ENCODE measurements around the gene RMI2. TPM values are rescaled to one million over a fixed set of nuclear protein-coding genes. Genes with fewer than 3 reads are reported as not detected.

The RMI2 gene
- total and polyA plus RNA-seq, 2 donors (not counting 1 experiment from before 2014, with no cell fraction given), result 6.6 to 6.8 TPM

DNA sequence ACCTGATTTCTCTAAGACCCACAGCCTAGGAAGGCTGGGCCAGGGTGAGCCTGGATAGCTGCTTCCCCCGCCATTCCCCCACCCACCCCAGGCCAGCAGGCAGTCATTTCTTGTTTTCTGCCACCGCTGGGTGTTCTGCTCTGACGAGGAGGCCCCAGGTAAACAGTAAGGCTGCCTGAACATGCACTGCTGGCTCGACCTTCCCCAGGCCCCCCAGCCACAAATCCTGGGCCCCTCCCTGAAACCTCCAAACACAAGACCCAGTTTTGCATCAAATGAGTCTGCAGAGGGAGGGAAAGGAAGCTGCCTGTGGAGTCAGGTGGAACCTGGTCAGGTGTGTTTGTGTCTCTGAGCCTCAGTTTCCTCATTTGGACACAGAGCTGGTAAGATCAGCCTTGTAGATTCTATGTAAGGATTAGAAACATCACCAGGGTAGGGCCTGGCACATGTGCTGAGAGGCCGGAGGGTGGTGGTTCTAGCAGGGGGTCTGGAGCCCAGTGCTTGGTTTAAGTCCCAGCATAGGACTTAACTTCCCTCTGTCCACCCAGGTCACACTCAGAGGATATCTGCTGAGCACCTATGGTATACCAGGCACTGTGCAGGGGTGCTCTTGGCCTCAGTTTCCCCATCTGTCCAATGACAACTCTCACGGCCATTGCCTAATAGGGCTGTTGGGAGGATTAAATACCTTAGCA lies 45.2 kb upstream of the RMI2 start:
- Histone ChIP-seq H3K79me2 (ENCODE audit: control insufficient read depth, insufficient read depth, low read length) (no peaks in the 10 kb centered on the region), H3K4me1 (ENCODE audit: control insufficient read depth, extremely low read depth, insufficient read depth, low read length) (peaks cover 5% of the 10 kb centered on the region), H2AFZ (ENCODE audit: low read length) (no peak overlapping the region), H3K4me3 (replicated peaks in 1 of 4; ENCODE audit: control extremely low read depth in 1 of 4, insufficient read depth in 1 of 4, low read depth in 3 of 4, low read length in 4 of 4) (no peak overlapping the region), H3K27me3 (ENCODE audit: control insufficient read depth, insufficient read depth, low read length) (no peaks in the 10 kb centered on the region), H3K27ac (ENCODE audit: insufficient read depth, low read length) (no peak overlapping the region), H4K20me1 (ENCODE audit: control insufficient read depth, extremely low read depth, insufficient read depth, low read length) (no peaks in the 10 kb centered on the region), H3K9me3 (ENCODE audit: control insufficient read depth, insufficient read depth, low read depth, low read length) (no peaks in the 10 kb centered on the region), H3K36me3 (ENCODE audit: control insufficient read depth, insufficient read depth, low read length) (no peaks in the 10 kb centered on the region), H3K4me2 (ENCODE audit: extremely low read depth, insufficient read depth, low read length) (no peak overlapping the region), H3K9ac (ENCODE audit: insufficient read depth, low read length) (no peak overlapping the region)
- TF ChIP-seq CTCF (conservative IDR thresholded peaks at IDR 0.05 in 1 of 2, IDR thresholded peaks at IDR 0.05 in 1 of 2; ENCODE audit: low read depth in 1 of 2, low read length in 2 of 2) (no peak), EZH2 (IDR thresholded peaks at IDR 0.05; ENCODE audit: low read length, missing control alignments) (no peak)
- no peak for DNase-seq (ENCODE audit: low read depth in 2 of 2)

DNA sequence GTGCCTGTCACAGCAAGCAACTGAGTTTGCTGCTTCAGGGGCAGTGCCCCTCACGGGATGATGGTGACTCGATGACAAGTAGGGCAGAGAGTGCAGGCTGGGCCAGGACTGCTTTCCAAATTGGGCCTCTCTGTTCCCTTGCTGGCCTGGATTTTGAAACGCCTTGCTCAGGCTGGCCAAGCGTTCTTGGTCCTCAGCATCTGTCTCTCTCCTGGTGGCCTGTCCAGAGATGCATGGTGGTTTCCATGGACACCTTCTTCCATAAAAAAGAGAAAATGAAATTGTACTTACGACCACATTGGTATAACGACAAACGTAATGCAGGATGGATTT lies 44.7 kb upstream of the RMI2 start:
- Histone ChIP-seq H4K20me1 (ENCODE audit: control insufficient read depth, extremely low read depth, insufficient read depth, low read length) (no peaks in the 10 kb centered on the region), H3K4me2 (ENCODE audit: extremely low read depth, insufficient read depth, low read length) (no peak overlapping the region), H2AFZ (ENCODE audit: low read length) (no peak overlapping the region), H3K4me3 (replicated peaks in 1 of 4; ENCODE audit: control extremely low read depth in 1 of 4, insufficient read depth in 1 of 4, low read depth in 3 of 4, low read length in 4 of 4) (no peak overlapping the region), H3K4me1 (ENCODE audit: control insufficient read depth, extremely low read depth, insufficient read depth, low read length) (peaks cover 5% of the 10 kb centered on the region), H3K9ac (ENCODE audit: insufficient read depth, low read length) (no peak overlapping the region), H3K9me3 (ENCODE audit: control insufficient read depth, insufficient read depth, low read depth, low read length) (no peaks in the 10 kb centered on the region), H3K27me3 (ENCODE audit: control insufficient read depth, insufficient read depth, low read length) (no peaks in the 10 kb centered on the region), H3K27ac (ENCODE audit: insufficient read depth, low read length) (no peak overlapping the region), H3K79me2 (ENCODE audit: control insufficient read depth, insufficient read depth, low read length) (no peaks in the 10 kb centered on the region), H3K36me3 (ENCODE audit: control insufficient read depth, insufficient read depth, low read length) (no peaks in the 10 kb centered on the region)
- TF ChIP-seq CTCF (conservative IDR thresholded peaks at IDR 0.05 in 1 of 2, IDR thresholded peaks at IDR 0.05 in 1 of 2; ENCODE audit: low read depth in 1 of 2, low read length in 2 of 2) (no peak), EZH2 (IDR thresholded peaks at IDR 0.05; ENCODE audit: low read length, missing control alignments) (no peak)
- no peak for DNase-seq (ENCODE audit: low read depth in 2 of 2)

DNA sequence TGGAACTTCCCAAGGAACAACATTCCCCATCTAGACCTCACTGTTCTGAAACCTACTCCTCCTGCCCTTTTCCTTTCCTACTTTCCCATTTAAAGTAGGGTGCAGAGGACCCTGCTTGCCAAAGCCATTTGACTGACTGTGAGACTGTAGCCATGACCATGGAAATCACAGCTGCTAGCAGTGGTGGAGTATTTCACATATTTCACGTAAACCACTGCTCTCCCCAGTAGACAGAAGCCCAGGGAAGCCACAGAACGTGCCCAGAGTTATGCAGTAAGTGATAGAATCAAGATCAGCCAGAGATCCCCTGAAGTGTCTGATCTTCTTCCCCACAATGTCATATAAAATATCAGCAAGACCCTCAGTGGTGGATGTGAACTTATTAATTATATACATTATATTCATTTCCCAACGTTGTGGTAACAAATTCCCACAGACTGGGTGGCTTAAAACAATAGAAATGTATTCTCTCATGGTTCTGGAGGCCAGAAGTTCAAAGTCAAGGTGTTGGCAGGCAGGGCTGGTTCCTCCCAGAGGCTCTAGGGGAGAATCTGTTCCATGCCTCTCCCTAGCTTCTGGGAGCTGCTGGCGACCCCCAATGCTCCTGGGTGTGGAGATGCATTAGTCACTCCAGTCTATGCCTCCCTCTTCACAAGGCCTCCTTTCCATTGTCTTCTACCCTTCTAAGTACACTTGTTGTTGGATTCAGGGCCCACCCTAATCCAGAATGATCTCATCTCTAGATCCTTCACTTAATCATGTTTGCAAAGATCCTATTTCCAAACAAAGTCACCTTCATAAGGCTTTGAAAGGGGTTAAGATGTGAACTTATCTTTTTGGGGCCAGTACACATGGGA lies 43.4 kb upstream of the RMI2 start:
- Histone ChIP-seq H3K9ac (ENCODE audit: insufficient read depth, low read length) (no peak overlapping the region), H3K4me2 (ENCODE audit: extremely low read depth, insufficient read depth, low read length) (no peak overlapping the region), H3K4me3 (replicated peaks in 1 of 4; ENCODE audit: control extremely low read depth in 1 of 4, insufficient read depth in 1 of 4, low read depth in 3 of 4, low read length in 4 of 4) (no peak overlapping the region), H3K79me2 (ENCODE audit: control insufficient read depth, insufficient read depth, low read length) (no peaks in the 10 kb centered on the region), H3K27me3 (ENCODE audit: control insufficient read depth, insufficient read depth, low read length) (no peaks in the 10 kb centered on the region), H3K36me3 (ENCODE audit: control insufficient read depth, insufficient read depth, low read length) (no peaks in the 10 kb centered on the region), H4K20me1 (ENCODE audit: control insufficient read depth, extremely low read depth, insufficient read depth, low read length) (no peaks in the 10 kb centered on the region), H2AFZ (ENCODE audit: low read length) (no peak overlapping the region), H3K27ac (ENCODE audit: insufficient read depth, low read length) (no peak overlapping the region), H3K9me3 (ENCODE audit: control insufficient read depth, insufficient read depth, low read depth, low read length) (no peaks in the 10 kb centered on the region), H3K4me1 (ENCODE audit: control insufficient read depth, extremely low read depth, insufficient read depth, low read length) (peaks cover 4% of the 10 kb centered on the region)
- peak in 1 of 2 donors; percentile 27 for DNase-seq (ENCODE audit: low read depth in 2 of 2)
- TF ChIP-seq EZH2 (IDR thresholded peaks at IDR 0.05; ENCODE audit: low read length, missing control alignments), result no peak
